ENCODE measurements around the gene PLAAT4. TPM values are rescaled to one million over a fixed set of nuclear protein-coding genes. Genes with fewer than 3 reads are reported as not detected.
A peak's percentile ranks its signal among the peaks of the same experiment; 100 is the strongest.

PLAAT4 gene
- total and polyA plus RNA-seq, 2 of the 8 experiments (the other 6 are each of a cell fraction or from before 2014, with no cell fraction given), result 2.8 to 4.1 TPM

- Histone ChIP-seq H3K9me3 (ENCODE audit: insufficient read depth in 2 of 2, low read depth in 1 of 2, low read length in 1 of 2) (no peaks in the 10 kb centered on the region), H2BK15ac (ENCODE audit: low read length) (no peak within 1 kb of the TSS), H2BK120ac (replicated peaks; ENCODE audit: low read depth, low read length) (no peak within 1 kb of the TSS), H2BK12ac (ENCODE audit: low read depth, low read length) (no peak within 1 kb of the TSS; the same call in 1 of the 2 replicates), H3K14ac (ENCODE audit: insufficient read length) (no peak within 1 kb of the TSS), H3K79me1 (ENCODE audit: low read depth, low read length) (no peaks in the 10 kb centered on the region), H3K36me3 (ENCODE audit: control insufficient read depth in 2 of 4, insufficient read depth in 4 of 4, low read length in 3 of 4) (no peaks in the 10 kb centered on the region), H2AFZ (ENCODE audit: low read length) (no peak within 1 kb of the TSS), H3K56ac (replicated peaks; ENCODE audit: insufficient read length, low read depth, low read length) (no peak within 1 kb of the TSS), H3K23me2 (ENCODE audit: low read depth, low read length) (no peaks in the 10 kb centered on the region; the same call in 1 of the 2 replicates), H2AK5ac (ENCODE audit: low read depth, low read length) (no peak within 1 kb of the TSS), H4K8ac (ENCODE audit: extremely low read depth, insufficient read depth, low read length) (no peak within 1 kb of the TSS), H2BK20ac (ENCODE audit: low read length) (peak within 1 kb of the TSS; percentile 34; the same call in 1 of the 2 replicates), H3K79me2 (ENCODE audit: control insufficient read depth in 1 of 2, insufficient read depth in 2 of 2, low read length in 2 of 2) (no peaks in the 10 kb centered on the region), H3K4me1 (replicated peaks in 1 of 4; ENCODE audit: control insufficient read depth in 3 of 4, insufficient read depth in 4 of 4, low read length in 3 of 4) (peaks cover 0 to 5% (median 3%) of the 10 kb centered on the region in 4 experiments; a peak in 3 of 7 replicates), H2BK5ac (ENCODE audit: low read depth, low read length) (no peak within 1 kb of the TSS), H4K20me1 (replicated peaks in 1 of 2; ENCODE audit: control insufficient read depth in 1 of 2, insufficient read depth in 2 of 2, low read length in 2 of 2) (no peaks in the 10 kb centered on the region), H4K5ac (ENCODE audit: insufficient read length, low read depth, low read length) (no peak within 1 kb of the TSS), H3K9ac (replicated peaks in 1 of 4; ENCODE audit: extremely low read depth in 1 of 4, low read depth in 3 of 4, low read length in 3 of 4) (no peak within 1 kb of the TSS), H3K23ac (ENCODE audit: insufficient read length) (no peak within 1 kb of the TSS), H3K18ac (ENCODE audit: extremely low read depth, low read length) (0 out of 2 replicates have a peak within 1 kb of the TSS, but pooled peaks have one; percentile 38), H3K4me2 (ENCODE audit: insufficient read depth in 1 of 2, low read depth in 2 of 2, low read length in 2 of 2) (no peak within 1 kb of the TSS), H3K27ac (ENCODE audit: low read depth, low read length) (no peak within 1 kb of the TSS), H3K4ac (replicated peaks; ENCODE audit: insufficient read length, low read depth, low read length) (no peak within 1 kb of the TSS), H4K91ac (replicated peaks; ENCODE audit: insufficient read length, low read length) (no peak within 1 kb of the TSS), H3K4me3 (ENCODE audit: extremely low read depth in 1 of 4, insufficient read depth in 2 of 4, low read depth in 3 of 4, low read length in 4 of 4) (no peak within 1 kb of the TSS), H3K27me3 (replicated peaks in 1 of 4; ENCODE audit: control insufficient read depth in 3 of 4, extremely low read depth in 1 of 4, insufficient read depth in 3 of 4, low read length in 3 of 4) (no peaks in the 10 kb centered on the region)
- DNase-seq (ENCODE audit: low read depth in 1 of 2, low spot score in 2 of 2) (peak in 1 of 2 experiments; percentile 22), FAIRE-seq (no peak)
- ChIA-PET CTCF (ENCODE audit: partially characterized antibody) (interaction anchor here (0.6 to 1.1 kb wide), 2 partner anchors 12 to 91 kb away, joined by 3 to 4 read pairs; no protein-coding TSS in a partner anchor), POLR2A (ENCODE audit: partially characterized antibody) (interaction anchor here (1.2 to 3.7 kb wide), 2 partner anchors 10 to 758 kb away, joined by 3 to 12 read pairs; no protein-coding TSS in a partner anchor)
- 96% methylated on average over 10 of the region's 13 CpGs; no CpG with 5 or more reads in 1 of the 2 experiments for WGBS, 2 experiments (ENCODE audit: extremely low coverage in 1 of 2, insufficient coverage in 1 of 2, insufficient read length in 1 of 2, insufficient replicate concordance in 2 of 2, low coverage in 1 of 2, low lambda C conversion rate in 2 of 2, missing lambda C conversion rate in 1 of 2)
- TF ChIP-seq CTBP2 (IDR thresholded peaks at IDR 0.05; ENCODE audit: borderline replicate concordance, insufficient read depth, insufficient read length, low read length) (no peak), TAF7 (optimal IDR thresholded peaks at IDR 0.05; ENCODE audit: borderline replicate concordance, low read depth, low read length) (no peak), MAFK (IDR thresholded peaks at IDR 0.05; ENCODE audit: low read depth, low read length) (no peak), SUZ12 (IDR thresholded peaks at IDR 0.05; ENCODE audit: low read length) (no peak), E2F6 (IDR thresholded peaks at IDR 0.05) (no peak), YY1 (IDR thresholded peaks at IDR 0.05; ENCODE audit: low read depth, low read length) (no peak), NANOG (IDR thresholded peaks at IDR 0.05; ENCODE audit: insufficient read depth, low read depth, low read length, poor library complexity, severe bottlenecking) (no peak), TCF12 (IDR thresholded peaks at IDR 0.05; ENCODE audit: low read depth, low read length) (no peak), KDM5A (IDR thresholded peaks at IDR 0.05; ENCODE audit: low read length) (no peak)
Observed at GRCh38 chr11:63563201-63564055, 26.8 kb downstream of the PLAAT4 start, which contains the start of gene PLAAT2. Gene PLAAT2 (minus strand): TSS chr11:63563379. CDS start chr11:63563324, 55 bp downstream.

Measured in H1 (cell line).